ENCODE results near the gene HCN4.

The HCN4 gene

DNA sequence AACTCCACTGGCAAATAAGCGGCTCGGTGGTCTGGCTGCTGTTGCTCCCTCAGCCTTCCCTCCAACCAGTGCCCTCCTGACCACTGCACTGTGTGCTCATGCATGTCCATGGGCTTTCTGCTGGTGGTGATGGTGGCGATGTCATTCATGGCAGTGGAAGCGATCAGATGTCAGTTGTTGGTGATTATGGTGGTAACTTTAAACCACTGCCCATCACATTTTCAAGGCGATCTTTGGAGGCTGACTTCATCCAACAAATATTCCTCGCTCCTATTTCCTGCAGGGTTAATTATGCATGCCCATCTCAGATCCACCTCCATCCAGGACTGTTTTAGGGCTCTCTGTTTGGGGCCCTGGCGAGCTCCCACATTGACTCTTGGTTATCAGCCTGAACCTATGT lies 13.4 kb upstream of the HCN4 start:
- no peak overlapping the region for H3K4me3 ChIP-seq (ENCODE audit: low read depth, low read length)
- in situ Hi-C loops (cut with HindIII; ENCODE audit: low sequenced_read_pairs): no loop called here
- TF ChIP-seq, protein P1, sequence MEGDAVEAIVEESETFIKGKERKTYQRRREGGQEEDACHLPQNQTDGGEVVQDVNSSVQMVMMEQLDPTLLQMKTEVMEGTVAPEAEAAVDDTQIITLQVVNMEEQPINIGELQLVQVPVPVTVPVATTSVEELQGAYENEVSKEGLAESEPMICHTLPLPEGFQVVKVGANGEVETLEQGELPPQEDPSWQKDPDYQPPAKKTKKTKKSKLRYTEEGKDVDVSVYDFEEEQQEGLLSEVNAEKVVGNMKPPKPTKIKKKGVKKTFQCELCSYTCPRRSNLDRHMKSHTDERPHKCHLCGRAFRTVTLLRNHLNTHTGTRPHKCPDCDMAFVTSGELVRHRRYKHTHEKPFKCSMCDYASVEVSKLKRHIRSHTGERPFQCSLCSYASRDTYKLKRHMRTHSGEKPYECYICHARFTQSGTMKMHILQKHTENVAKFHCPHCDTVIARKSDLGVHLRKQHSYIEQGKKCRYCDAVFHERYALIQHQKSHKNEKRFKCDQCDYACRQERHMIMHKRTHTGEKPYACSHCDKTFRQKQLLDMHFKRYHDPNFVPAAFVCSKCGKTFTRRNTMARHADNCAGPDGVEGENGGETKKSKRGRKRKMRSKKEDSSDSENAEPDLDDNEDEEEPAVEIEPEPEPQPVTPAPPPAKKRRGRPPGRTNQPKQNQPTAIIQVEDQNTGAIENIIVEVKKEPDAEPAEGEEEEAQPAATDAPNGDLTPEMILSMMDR (IDR thresholded peaks at IDR 0.05; ENCODE audit: low read depth, low read length): no peak
- no peak for DNase-seq (ENCODE audit: low read depth, low spot score)

- in situ Hi-C loops (cut with HindIII; ENCODE audit: low sequenced_read_pairs): no loop called here
- no peak for DNase-seq (ENCODE audit: low read depth, low spot score)
Observed at GRCh38 chr15:73380661-73381060, 11.9 kb upstream of the HCN4 start.

DNA sequence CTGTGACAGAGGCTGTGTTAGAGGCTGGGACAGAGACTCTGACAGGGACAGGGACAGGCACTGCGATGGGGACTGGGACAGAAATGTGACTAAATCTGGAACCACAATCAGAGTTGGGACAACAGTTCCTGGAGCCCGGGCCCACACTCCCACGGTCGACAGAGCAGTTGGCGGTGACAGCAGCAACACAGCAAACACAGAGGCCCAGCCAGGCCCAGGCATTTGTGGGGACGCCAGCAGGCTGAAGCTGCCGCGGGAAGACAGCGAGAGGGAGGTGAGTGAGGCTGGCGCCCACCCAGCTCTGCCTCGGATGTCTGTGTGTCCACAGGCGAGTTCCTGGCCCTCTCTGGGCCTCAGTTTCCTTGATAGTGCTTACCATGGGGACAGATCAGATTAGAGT lies 9.3 kb upstream of the HCN4 start:
- no peak overlapping the region for H3K4me3 ChIP-seq (ENCODE audit: low read depth, low read length)
- TF ChIP-seq, protein P1 (IDR thresholded peaks at IDR 0.05; ENCODE audit: low read depth, low read length): no peak
- DNase-seq (ENCODE audit: low read depth, low spot score): no peak
- in situ Hi-C loops (cut with HindIII; ENCODE audit: low sequenced_read_pairs): no loop called here

More at GRCh38 chr15:73380661-73381060, 11.9 kb upstream of the HCN4 start:
- H3K4me3 ChIP-seq (ENCODE audit: low read depth, low read length): no peak overlapping the region
- TF ChIP-seq, protein P1 (IDR thresholded peaks at IDR 0.05; ENCODE audit: low read depth, low read length): no peak

- no peak for DNase-seq (ENCODE audit: low read depth, low spot score)
- TF ChIP-seq, protein P1 (IDR thresholded peaks at IDR 0.05; ENCODE audit: low read depth, low read length): no peak
- in situ Hi-C loops (cut with HindIII; ENCODE audit: low sequenced_read_pairs): no loop called here
- H3K4me3 ChIP-seq (ENCODE audit: low read depth, low read length): no peak overlapping the region
Observed at GRCh38 chr15:73375755-73376305, 7.1 kb upstream of the HCN4 start.

GRCh38 chr15:73375012-73375411 lies 6.3 kb upstream of the HCN4 start:
- in situ Hi-C loops (cut with HindIII; ENCODE audit: low sequenced_read_pairs): no loop called here
- TF ChIP-seq, protein P1 (IDR thresholded peaks at IDR 0.05; ENCODE audit: low read depth, low read length): no peak
- no peak overlapping the region for H3K4me3 ChIP-seq (ENCODE audit: low read depth, low read length)
- DNase-seq (ENCODE audit: low read depth, low spot score): no peak

GRCh38 chr15:73374604-73375003 lies 5.8 kb upstream of the HCN4 start:
- no peak for DNase-seq (ENCODE audit: low read depth, low spot score)

More at GRCh38 chr15:73374604-73375003, 5.8 kb upstream of the HCN4 start:
- in situ Hi-C loops (cut with HindIII; ENCODE audit: low sequenced_read_pairs): no loop called here
- no peak overlapping the region for H3K4me3 ChIP-seq (ENCODE audit: low read depth, low read length)
- TF ChIP-seq, protein P1 (IDR thresholded peaks at IDR 0.05; ENCODE audit: low read depth, low read length): no peak

All from astrocyte of the spinal cord (primary cell).